WTC11 (cell line): ENCODE data around the gene NUDT22. TPM values are rescaled to one million over a fixed set of nuclear protein-coding genes. Genes with fewer than 3 reads are reported as not detected.

Source experiments
- ATAC-seq: fragments of 200-7000 bp; cut with Tn5 transposase; 2 replicates; pipeline ENCODE4 v1.10.0; 2021; ENCODE audit warnings: mild to moderate bottlenecking, moderate library complexity
- CTCF ChIA-PET: fragments of 300-600 bp; sonication (Branson Sonifier 250); formaldehyde crosslinking; loops from one replicate; lab custom pipeline; 2021; ENCODE audit warnings: antibody characterized with exemption; lab: Charles Lee
- POLR2A ChIA-PET: fragments of 350-600 bp; sonication (Branson Sonifier 250); formaldehyde crosslinking; loops from one replicate; lab custom pipeline; 2021; ENCODE audit warnings: antibody characterized with exemption; lab: Charles Lee
- DNase-seq: peaks from one replicate; pipeline ENCODE4 v3.0.0; 2021; ENCODE audit warnings: low spot score
- H3K27ac Mint-ChIP-seq: 2 replicates; pipeline ENCODE4 v1.8.0; 2021; ENCODE audit warnings: mixed read lengths
- H3K27me3 Mint-ChIP-seq: 2 replicates; pipeline ENCODE4 v1.8.0; 2021; ENCODE audit warnings: low read depth, mild to moderate bottlenecking, moderate library complexity, mixed read lengths
- H3K36me3 Mint-ChIP-seq: 2 replicates; pipeline ENCODE4 v1.8.0; 2021; ENCODE audit warnings: mixed read lengths
- H3K4me1 Mint-ChIP-seq: 2 replicates; pipeline ENCODE4 v1.8.0; 2022; ENCODE audit warnings: mixed read lengths
- H3K4me3 Mint-ChIP-seq: 2 replicates; pipeline ENCODE4 v1.8.0; 2021; ENCODE audit warnings: mild to moderate bottlenecking, moderate library complexity, mixed read lengths
- H3K9me3 Mint-ChIP-seq: 2 replicates; pipeline ENCODE4 v1.8.0; 2021; ENCODE audit warnings: mixed read lengths
- CBFB ChIP-seq: sonication (generic); formaldehyde crosslinking; IDR thresholded peaks from 2 replicates; pipeline ENCODE4 v1.8.1; 2022; ENCODE audit warnings: mild to moderate bottlenecking, low read depth, missing genetic modification reagents
- CREM ChIP-seq: sonication (generic); formaldehyde crosslinking; IDR thresholded peaks from 2 replicates; pipeline ENCODE4 v1.8.1; 2022; ENCODE audit warnings: mild to moderate bottlenecking, missing genetic modification reagents, moderate library complexity
- ETV6 ChIP-seq: sonication (generic); formaldehyde crosslinking; IDR thresholded peaks from 2 replicates; pipeline ENCODE4 v1.8.1; 2022; ENCODE audit warnings: mild to moderate bottlenecking, missing genetic modification reagents
- GABPB1 ChIP-seq: sonication (generic); formaldehyde crosslinking; IDR thresholded peaks from 2 replicates; pipeline ENCODE4 v1.8.1; 2023; ENCODE audit warnings: mild to moderate bottlenecking, missing genetic modification reagents
- MXD4 ChIP-seq: fragments of 250-450 bp; sonication (Bioruptor Pico); IDR thresholded peaks from 2 replicates; pipeline ENCODE4 v1.8.0; 2021; ENCODE audit warnings: mild to moderate bottlenecking, moderate library complexity, borderline replicate concordance
- NFYB ChIP-seq: sonication (generic); formaldehyde crosslinking; conservative IDR thresholded peaks from 2 replicates; pipeline ENCODE4 v1.8.0; 2022; ENCODE audit warnings: low read depth, missing genetic modification reagents
- NR2C2 ChIP-seq: sonication (generic); formaldehyde crosslinking; IDR thresholded peaks from 2 replicates; pipeline ENCODE4 v1.8.0; 2022; ENCODE audit warnings: mild to moderate bottlenecking, missing genetic modification reagents
- PRRX2 ChIP-seq: fragments of 250-450 bp; sonication (Bioruptor Pico); IDR thresholded peaks from 2 replicates; pipeline ENCODE4 v1.8.0; 2021; ENCODE audit warnings: mild to moderate bottlenecking
- RELA ChIP-seq: sonication (generic); formaldehyde crosslinking; IDR thresholded peaks from 2 replicates; pipeline ENCODE4 v1.8.1; 2022; ENCODE audit warnings: missing genetic modification reagents, mild to moderate bottlenecking, borderline replicate concordance
- TEAD1 ChIP-seq: sonication (generic); formaldehyde crosslinking; IDR thresholded peaks from 2 replicates; pipeline ENCODE4 v1.8.0; 2022; ENCODE audit warnings: mild to moderate bottlenecking, missing genetic modification reagents
- ZNF121 ChIP-seq: sonication (generic); formaldehyde crosslinking; IDR thresholded peaks from 2 replicates; pipeline ENCODE4 v1.8.0; 2023; ENCODE audit warnings: missing genetic modification reagents
- ZNF219 ChIP-seq: sonication (generic); formaldehyde crosslinking; IDR thresholded peaks from 2 replicates; pipeline ENCODE4 v1.8.0; 2023; ENCODE audit warnings: missing genetic modification reagents, mild to moderate bottlenecking, borderline replicate concordance
- ZNF416 ChIP-seq: fragments of 250-450 bp; sonication (Bioruptor Pico); IDR thresholded peaks from 2 replicates; pipeline ENCODE4 v1.9.0; 2021; ENCODE audit warnings: mild to moderate bottlenecking, inconsistent platforms
- ZNF423 ChIP-seq: fragments of 250-450 bp; sonication (Bioruptor Pico); IDR thresholded peaks from 2 replicates; pipeline ENCODE4 v2.1.2; 2022; ENCODE audit warnings: mild to moderate bottlenecking, moderate library complexity
- total RNA-seq: library from RNA; stranded (reverse); gene quantifications from 3 replicates; pipeline ENCODE4 v1.2.3, GENCODE V29; 2021
- TF ChIP-seq, protein P1 (sequence below): fragments of 250-450 bp; sonication (Bioruptor Pico); conservative IDR thresholded peaks from 2 replicates; pipeline ENCODE4 v1.9.0; 2021; ENCODE audit warnings: mild to moderate bottlenecking
- TF ChIP-seq, protein P2 (sequence below): fragments of 250-450 bp; sonication (Bioruptor Pico); IDR thresholded peaks from 2 replicates; pipeline ENCODE4 v2.1.2; 2022; ENCODE audit warnings: mild to moderate bottlenecking, moderate library complexity
- TF ChIP-seq, protein P3 (sequence below): sonication (generic); formaldehyde crosslinking; IDR thresholded peaks from 2 replicates; pipeline ENCODE4 v1.8.0; 2023; ENCODE audit warnings: missing genetic modification reagents
- TF ChIP-seq, protein P4 (sequence below): sonication (generic); formaldehyde crosslinking; IDR thresholded peaks from 2 replicates; pipeline ENCODE4 v1.8.0; 2022; ENCODE audit warnings: mild to moderate bottlenecking, missing genetic modification reagents
- TF ChIP-seq, protein P5 (sequence below): fragments of 250-450 bp; sonication (Bioruptor Pico); IDR thresholded peaks from 2 replicates; pipeline ENCODE4 v1.9.0; 2021; ENCODE audit warnings: mild to moderate bottlenecking, borderline replicate concordance
- TF ChIP-seq, protein P6 (sequence below): sonication (generic); formaldehyde crosslinking; IDR thresholded peaks from 2 replicates; pipeline ENCODE4 v1.8.1; 2022; ENCODE audit warnings: missing genetic modification reagents, borderline replicate concordance

Gene NUDT22
- total RNA-seq, 1 experiment from 2014 or later = 64.4 TPM

DNA sequence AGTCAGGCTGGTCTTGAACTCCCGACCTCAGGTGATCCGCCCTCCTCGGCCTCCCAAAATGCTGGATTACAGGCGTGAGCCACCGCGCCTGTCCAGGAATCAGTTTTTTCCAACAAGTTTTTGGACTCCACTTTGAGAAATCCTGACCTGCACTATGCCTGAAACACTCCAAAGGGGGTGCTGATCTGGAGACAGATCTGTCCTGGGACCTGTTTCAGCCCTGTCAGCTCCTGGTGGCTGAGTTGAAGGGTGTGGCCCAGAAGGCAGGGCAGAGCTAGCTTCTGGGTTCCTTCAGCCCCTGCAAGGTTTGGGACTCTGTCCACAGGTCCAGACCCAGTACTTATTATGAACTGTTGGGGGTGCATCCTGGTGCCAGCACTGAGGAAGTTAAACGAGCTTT is 5.5 kb downstream of the NUDT22 start:
- H3K27me3 Mint-ChIP-seq = peaks cover 16% of the 10 kb centered on the region
- TF ChIP-seq ZNF121 (CRISPR knock-in tag) (no peak), ETV6 (CRISPR knock-in tag) (no peak), GABPB1 (no peak), TEAD1 (CRISPR knock-in tag) (no peak), ZNF423 (CRISPR knock-in tag) (no peak), NR2C2 (CRISPR knock-in tag) (no peak), ZNF416 (CRISPR knock-in tag) (no peak), ZNF219 (CRISPR knock-in tag) (no peak), NFYB (CRISPR knock-in tag) (no peak), CBFB (CRISPR knock-in tag) (no peak), RELA (CRISPR knock-in tag) (no peak)
- TF ChIP-seq, protein P1, sequence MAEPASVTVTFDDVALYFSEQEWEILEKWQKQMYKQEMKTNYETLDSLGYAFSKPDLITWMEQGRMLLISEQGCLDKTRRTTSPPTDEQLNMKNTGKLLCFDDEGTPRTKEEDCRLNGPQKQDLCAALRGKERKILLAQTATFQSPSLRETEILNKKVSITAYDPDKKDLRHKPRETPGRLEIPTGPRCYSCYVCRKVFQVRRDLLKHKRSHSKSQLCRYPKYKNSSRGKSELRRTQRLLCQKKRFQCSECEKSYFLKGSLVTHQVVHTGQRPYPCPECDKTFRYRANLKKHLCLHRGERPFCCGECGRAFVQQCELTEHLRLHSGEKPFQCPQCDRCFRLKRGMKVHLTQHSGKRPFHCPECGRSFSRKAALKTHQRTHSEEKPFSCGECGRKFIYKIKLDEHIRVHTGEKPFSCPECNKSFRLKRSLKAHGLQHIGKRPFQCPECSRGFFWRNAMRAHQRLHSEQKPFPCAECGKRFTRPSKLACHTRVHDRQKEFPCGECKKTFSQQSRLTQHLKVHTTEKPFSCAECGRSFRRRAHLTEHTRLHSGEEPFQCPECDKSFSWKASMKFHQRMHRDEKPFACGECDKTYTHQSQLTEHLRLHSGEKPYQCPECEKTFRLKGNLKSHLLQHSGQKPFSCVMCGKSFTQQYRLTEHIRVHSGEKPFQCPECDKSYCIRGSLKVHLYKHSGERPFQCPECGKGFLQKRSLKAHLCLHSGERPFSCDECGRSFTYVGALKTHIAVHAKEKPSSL (CRISPR knock-in tag) = no peak
- TF ChIP-seq, protein P2, sequence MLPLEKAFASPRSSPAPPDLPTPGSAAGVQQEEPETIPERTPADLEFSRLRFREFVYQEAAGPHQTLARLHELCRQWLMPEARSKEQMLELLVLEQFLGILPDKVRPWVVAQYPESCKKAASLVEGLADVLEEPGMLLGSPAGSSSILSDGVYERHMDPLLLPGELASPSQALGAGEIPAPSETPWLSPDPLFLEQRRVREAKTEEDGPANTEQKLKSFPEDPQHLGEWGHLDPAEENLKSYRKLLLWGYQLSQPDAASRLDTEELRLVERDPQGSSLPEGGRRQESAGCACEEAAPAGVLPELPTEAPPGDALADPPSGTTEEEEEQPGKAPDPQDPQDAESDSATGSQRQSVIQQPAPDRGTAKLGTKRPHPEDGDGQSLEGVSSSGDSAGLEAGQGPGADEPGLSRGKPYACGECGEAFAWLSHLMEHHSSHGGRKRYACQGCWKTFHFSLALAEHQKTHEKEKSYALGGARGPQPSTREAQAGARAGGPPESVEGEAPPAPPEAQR (CRISPR knock-in tag) = no peak
- TF ChIP-seq, protein P3, sequence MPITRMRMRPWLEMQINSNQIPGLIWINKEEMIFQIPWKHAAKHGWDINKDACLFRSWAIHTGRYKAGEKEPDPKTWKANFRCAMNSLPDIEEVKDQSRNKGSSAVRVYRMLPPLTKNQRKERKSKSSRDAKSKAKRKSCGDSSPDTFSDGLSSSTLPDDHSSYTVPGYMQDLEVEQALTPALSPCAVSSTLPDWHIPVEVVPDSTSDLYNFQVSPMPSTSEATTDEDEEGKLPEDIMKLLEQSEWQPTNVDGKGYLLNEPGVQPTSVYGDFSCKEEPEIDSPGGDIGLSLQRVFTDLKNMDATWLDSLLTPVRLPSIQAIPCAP (CRISPR knock-in tag) = no peak
- TF ChIP-seq, protein P4, sequence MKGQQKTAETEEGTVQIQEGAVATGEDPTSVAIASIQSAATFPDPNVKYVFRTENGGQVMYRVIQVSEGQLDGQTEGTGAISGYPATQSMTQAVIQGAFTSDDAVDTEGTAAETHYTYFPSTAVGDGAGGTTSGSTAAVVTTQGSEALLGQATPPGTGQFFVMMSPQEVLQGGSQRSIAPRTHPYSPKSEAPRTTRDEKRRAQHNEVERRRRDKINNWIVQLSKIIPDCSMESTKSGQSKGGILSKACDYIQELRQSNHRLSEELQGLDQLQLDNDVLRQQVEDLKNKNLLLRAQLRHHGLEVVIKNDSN = no peak
- TF ChIP-seq, all 79 proteins: peak for 0
- Mint-ChIP-seq H3K27ac (no peak overlapping the region), H3K4me1 (peaks cover 37% of the 10 kb centered on the region), H3K36me3 (peaks cover 3% of the 10 kb centered on the region; the same call in 1 of the 2 replicates), H3K9me3 (no peaks in the 10 kb centered on the region), H3K4me3 (peak overlapping the region; percentile 82)
- ChIA-PET CTCF (interaction anchor here (1.5 to 2.8 kb wide), 3 partner anchors 16 to 27 kb away, joined by 3 to 25 read pairs (median 12); partner anchors contain the start of gene PLCB3), POLR2A (interaction anchor here (0.7 to 1.5 kb wide), 3 partner anchors 10 to 72 kb away, joined by 3 to 7 read pairs (median 4); partner anchors contain the start of gene FKBP2)
- no peak for DNase-seq
- ATAC-seq = no peak

DNA sequence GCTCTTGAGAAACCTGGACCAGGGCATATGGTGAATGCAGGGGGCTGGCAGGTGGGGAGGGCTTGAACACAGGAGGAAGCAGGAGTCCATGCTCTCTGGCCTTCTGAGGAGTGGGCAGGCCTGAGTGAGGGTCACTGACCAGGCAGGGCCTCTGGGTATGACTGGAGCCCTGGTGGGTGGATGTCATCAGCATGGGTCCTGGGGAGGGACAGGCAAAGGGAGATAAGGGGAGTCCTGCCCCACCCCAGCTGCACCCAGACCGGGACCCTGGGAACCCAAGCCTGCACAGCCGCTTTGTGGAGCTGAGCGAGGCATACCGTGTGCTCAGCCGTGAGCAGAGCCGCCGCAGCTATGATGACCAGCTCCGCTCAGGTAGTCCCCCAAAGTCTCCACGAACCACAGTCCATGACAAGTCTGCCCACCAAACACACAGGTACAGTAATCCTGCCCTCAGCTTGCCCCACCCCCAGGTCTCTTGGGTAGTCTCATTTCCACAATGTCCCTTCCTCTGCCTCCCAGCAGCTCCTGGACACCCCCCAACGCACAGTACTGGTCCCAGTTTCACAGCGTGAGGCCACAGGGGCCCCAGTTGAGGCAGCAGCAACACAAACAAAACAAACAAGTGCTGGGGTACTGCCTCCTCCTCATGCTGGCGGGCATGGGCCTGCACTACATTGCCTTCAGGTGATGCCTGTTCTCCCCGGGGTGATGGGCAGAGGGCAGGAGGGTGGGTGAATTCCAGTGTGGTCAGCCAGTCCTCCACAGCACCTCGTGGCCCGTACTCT is 6.3 kb downstream of the NUDT22 start:
- Mint-ChIP-seq H3K4me1 (peaks cover 31% of the 10 kb centered on the region), H3K36me3 (peaks cover 3% of the 10 kb centered on the region; the same call in 1 of the 2 replicates), H3K9me3 (no peaks in the 10 kb centered on the region), H3K4me3 (peak overlapping the region; percentile 82), H3K27me3 (peaks cover 16% of the 10 kb centered on the region), H3K27ac (no peak overlapping the region)
- ChIA-PET POLR2A (interaction anchor here (1.3 to 1.5 kb wide), 2 partner anchors 9 to 72 kb away, joined by 3 to 4 read pairs; partner anchors contain the start of gene FKBP2), CTCF (interaction anchor here (1.5 to 5.4 kb wide), 4 partner anchors 15 to 28 kb away, joined by 3 to 35 read pairs (median 18); partner anchors contain the start of gene PLCB3)
- DNase-seq (no peak), ATAC-seq (no peak)
- TF ChIP-seq CREM (CRISPR knock-in tag) (no peak), MXD4 (CRISPR knock-in tag) (no peak), PRRX2 (CRISPR knock-in tag) (no peak)
- TF ChIP-seq, protein P5, sequence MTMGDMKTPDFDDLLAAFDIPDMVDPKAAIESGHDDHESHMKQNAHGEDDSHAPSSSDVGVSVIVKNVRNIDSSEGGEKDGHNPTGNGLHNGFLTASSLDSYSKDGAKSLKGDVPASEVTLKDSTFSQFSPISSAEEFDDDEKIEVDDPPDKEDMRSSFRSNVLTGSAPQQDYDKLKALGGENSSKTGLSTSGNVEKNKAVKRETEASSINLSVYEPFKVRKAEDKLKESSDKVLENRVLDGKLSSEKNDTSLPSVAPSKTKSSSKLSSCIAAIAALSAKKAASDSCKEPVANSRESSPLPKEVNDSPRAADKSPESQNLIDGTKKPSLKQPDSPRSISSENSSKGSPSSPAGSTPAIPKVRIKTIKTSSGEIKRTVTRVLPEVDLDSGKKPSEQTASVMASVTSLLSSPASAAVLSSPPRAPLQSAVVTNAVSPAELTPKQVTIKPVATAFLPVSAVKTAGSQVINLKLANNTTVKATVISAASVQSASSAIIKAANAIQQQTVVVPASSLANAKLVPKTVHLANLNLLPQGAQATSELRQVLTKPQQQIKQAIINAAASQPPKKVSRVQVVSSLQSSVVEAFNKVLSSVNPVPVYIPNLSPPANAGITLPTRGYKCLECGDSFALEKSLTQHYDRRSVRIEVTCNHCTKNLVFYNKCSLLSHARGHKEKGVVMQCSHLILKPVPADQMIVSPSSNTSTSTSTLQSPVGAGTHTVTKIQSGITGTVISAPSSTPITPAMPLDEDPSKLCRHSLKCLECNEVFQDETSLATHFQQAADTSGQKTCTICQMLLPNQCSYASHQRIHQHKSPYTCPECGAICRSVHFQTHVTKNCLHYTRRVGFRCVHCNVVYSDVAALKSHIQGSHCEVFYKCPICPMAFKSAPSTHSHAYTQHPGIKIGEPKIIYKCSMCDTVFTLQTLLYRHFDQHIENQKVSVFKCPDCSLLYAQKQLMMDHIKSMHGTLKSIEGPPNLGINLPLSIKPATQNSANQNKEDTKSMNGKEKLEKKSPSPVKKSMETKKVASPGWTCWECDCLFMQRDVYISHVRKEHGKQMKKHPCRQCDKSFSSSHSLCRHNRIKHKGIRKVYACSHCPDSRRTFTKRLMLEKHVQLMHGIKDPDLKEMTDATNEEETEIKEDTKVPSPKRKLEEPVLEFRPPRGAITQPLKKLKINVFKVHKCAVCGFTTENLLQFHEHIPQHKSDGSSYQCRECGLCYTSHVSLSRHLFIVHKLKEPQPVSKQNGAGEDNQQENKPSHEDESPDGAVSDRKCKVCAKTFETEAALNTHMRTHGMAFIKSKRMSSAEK (CRISPR knock-in tag) = no peak
- TF ChIP-seq, protein P6, sequence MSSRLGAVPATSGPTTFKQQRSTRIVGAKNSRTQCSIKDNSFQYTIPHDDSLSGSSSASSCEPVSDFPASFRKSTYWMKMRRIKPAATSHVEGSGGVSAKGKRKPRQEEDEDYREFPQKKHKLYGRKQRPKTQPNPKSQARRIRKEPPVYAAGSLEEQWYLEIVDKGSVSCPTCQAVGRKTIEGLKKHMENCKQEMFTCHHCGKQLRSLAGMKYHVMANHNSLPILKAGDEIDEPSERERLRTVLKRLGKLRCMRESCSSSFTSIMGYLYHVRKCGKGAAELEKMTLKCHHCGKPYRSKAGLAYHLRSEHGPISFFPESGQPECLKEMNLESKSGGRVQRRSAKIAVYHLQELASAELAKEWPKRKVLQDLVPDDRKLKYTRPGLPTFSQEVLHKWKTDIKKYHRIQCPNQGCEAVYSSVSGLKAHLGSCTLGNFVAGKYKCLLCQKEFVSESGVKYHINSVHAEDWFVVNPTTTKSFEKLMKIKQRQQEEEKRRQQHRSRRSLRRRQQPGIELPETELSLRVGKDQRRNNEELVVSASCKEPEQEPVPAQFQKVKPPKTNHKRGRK (CRISPR knock-in tag) = no peak
